Measurements from ENCODE around the gene BSDC1.

DNA sequence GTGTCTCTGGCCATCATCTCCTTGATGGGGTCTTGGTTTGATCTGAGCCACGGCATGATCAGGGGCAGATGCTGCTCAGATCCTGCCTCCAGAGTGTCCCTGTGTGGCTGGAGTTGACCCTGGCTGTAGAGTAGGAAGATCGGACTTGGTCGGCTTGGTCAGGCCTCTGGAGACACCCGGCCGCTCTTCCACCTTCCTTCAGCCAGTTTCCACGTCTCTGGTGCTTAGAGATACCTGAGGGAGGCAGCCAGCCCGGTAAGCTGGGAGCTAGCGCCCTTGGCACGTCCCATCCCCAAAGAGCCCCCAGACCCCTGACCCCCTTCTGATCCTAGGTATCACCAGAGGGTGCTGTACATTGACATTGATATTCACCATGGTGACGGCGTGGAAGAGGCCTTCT is 67.0 kb downstream of the BSDC1 start:
- TF ChIP-seq EP300 (IDR thresholded peaks at IDR 0.05), result no peak
- TF ChIP-seq, protein P1, sequence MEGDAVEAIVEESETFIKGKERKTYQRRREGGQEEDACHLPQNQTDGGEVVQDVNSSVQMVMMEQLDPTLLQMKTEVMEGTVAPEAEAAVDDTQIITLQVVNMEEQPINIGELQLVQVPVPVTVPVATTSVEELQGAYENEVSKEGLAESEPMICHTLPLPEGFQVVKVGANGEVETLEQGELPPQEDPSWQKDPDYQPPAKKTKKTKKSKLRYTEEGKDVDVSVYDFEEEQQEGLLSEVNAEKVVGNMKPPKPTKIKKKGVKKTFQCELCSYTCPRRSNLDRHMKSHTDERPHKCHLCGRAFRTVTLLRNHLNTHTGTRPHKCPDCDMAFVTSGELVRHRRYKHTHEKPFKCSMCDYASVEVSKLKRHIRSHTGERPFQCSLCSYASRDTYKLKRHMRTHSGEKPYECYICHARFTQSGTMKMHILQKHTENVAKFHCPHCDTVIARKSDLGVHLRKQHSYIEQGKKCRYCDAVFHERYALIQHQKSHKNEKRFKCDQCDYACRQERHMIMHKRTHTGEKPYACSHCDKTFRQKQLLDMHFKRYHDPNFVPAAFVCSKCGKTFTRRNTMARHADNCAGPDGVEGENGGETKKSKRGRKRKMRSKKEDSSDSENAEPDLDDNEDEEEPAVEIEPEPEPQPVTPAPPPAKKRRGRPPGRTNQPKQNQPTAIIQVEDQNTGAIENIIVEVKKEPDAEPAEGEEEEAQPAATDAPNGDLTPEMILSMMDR (IDR thresholded peaks at IDR 0.05), result no peak
